ENCODE results near the gene CHD5.
"Not testable (repeated sequence)": the region's sequence is repeated elsewhere in the genome, so short reads cannot be mapped to it uniquely, and the experiment has no call there.

Gene CHD5

DNA sequence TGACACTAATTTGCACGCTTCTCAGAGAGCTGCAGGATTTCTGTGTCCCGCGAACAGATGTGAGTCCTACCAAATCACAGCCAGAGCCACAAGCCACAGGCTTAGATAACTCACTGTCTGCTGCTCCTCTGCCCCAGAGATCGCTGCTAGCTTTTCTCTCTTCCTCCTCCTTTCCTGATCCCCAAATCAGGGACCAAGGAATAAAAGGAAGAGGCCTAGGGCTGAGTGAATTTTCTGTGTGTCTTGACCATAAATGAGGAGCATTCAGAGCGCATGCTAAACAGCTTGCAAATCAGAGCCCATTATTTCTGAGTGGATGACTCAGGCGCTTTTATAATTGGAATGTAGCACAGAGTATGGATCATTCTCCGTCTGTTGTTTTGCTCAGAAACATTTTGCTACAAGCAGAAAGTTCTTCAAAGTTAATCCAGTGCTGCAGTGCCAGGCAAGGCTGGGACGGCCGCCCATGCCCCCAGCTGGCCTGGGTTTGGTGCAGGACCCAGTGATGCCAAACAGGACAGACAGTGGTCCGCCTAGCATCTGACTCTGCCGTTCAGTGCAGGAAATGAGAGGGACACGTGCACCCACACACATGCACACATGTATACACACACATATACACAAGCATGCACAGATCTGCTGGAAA, 96.2 kb downstream of the CHD5 start:
- no peak for DNase-seq (ENCODE audit: low read depth)

GRCh38 chr1:6083385-6083784, 96.7 kb downstream of the CHD5 start:
- DNase-seq (ENCODE audit: low read depth), result no peak

DNA sequence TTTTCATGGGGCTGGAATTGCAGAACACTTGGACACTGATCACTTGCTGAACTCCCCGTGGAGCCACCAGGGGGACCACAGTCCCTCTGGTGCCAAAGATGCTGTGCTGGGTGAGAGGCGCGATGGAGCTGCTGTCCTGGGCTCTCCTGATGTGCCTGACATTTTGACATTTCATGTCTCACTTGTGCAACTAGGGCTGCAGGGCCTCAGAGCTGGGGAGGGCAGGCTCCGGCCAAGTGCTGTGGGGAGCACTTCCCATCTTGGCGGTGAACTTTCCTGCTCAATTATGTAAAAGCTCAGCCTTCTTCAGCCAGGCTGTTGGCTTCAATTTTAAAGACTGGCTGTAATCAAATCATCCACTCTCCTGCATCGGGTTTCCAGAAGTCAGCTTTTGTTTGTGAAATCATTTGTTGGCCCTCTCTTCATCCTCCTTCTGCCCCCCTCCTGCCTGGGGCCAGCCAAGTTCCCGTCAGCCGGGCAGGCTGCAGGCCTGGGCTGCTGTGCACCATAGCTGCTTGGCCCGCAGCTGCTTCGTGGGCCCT, 97.6 kb downstream of the CHD5 start:
- DNase-seq (ENCODE audit: low read depth), result no peak

GRCh38 chr1:6081901-6082300, 98.2 kb downstream of the CHD5 start:
- DNase-seq (ENCODE audit: low read depth), result no peak

GRCh38 chr1:6080469-6080868, 99.7 kb downstream of the CHD5 start:
- DNase-seq (ENCODE audit: low read depth), result no peak

DNA sequence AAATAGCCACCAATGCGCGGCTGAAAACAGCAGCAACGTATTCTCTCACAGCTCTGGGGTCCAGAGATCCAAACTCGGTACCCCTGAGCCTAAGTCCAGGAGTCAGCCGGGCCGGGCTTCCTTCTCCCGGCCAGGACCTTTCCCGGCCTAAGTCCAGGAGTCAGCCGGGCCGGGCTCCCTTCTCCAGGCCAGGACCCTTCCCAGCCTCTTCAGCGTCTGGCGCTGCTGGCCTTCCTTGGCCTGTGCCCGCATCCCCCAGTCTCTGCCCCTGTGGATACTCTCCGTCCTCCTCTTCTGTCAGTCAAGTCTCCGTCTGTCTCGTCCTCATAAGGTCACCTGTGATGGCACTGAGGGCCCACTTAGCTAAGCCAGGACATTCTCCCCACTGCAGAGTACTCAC, 102.2 kb downstream of the CHD5 start:
- DNase-seq (ENCODE audit: low read depth), result no peak

DNA sequence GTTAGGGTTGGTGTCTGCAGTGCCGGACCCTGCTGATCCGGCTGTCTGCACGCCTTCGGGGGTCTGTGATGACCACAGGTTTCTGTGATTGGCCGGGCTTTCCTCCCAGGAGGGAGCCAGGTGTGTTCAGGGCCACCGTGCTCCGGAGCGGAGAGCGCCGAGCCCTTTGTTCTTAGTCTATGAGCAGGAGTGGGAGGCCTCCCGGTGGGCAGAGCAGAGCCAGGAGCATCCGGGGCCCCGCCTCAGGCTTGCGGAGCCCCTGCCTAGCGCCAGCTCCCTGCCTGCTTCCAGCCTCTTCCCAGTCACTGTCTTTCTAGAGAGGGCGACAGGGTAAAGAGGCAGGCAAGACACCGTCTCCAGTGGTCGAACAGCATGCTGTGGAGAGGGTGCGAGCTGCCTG, 102.6 kb downstream of the CHD5 start:
- DNase-seq (ENCODE audit: low read depth), result no peak

DNA sequence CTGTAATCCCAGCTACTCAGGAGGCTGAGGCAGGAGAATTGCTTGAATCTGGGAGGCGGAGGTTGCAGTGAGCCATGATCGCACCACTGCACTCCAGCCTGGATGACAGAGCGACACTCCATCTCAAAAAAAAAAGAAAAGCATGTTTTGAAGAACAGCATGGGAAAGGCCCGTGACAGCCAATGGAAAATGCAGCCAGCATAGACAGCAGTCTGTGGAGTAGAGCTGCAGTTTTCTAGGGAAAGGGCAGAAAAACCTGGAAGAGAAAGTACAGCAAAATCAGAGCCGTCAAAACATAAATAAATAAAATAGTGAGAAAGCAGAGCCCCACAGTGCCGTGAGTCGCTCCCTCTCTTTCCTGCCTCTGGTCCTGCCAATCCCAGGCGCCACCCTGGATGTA, 103.1 kb downstream of the CHD5 start:
- not testable (repeated sequence) for DNase-seq (ENCODE audit: low read depth)

DNA sequence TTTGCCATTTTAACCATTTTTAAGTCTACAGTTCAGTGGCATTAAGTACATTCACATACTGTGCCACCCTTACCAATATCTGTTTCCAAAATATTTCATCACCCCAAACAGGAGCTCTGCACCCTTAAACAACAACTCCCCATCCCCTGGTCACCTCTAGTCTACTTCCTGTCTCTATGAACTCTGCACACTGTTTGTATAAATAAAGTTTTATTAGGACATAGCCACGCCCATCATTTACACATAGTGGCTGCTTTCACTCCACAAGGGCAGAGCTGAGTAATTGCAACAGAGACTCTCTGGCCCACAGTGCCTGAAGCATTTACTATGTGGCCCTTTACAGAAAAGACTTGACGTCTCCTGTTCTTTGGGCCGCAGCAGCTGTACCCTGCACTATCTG, 104.4 kb downstream of the CHD5 start:
- no peak for DNase-seq (ENCODE audit: low read depth)

- no peak for DNase-seq (ENCODE audit: low read depth)
Observed at GRCh38 chr1:6074192-6074901, 105.8 kb downstream of the CHD5 start.

DNA sequence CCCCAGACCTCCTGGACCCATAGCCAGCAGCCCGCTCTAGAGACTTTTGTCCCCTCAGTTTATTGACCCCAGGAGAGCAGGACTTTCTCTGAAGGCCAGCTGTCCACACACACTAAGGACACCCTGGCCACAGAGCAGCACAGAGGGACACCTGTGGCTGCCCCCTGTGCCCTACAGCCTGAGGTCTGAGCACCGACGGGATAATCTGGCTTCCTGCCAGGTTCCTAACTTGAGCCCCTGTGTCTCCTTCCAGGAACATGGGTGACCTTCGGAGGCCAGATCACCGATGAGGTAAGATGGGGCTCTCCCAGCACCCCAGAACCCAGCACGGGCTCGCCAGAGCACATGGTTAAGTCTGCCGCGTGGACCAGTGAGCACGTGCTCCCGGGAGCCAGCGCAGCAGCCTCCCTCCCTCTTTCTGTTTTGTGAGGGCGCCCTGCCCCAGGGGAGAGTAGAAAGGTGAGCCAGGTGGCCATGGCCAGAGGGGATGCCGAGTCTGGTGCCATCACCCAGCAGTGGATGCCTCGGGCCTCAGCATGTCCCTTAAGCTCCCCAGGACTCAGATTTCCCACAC, 106.6 kb downstream of the CHD5 start:
- no peak for DNase-seq (ENCODE audit: low read depth)

- no peak for DNase-seq (ENCODE audit: low read depth)
Observed at GRCh38 chr1:6072774-6073479, 107.2 kb downstream of the CHD5 start.

DNA sequence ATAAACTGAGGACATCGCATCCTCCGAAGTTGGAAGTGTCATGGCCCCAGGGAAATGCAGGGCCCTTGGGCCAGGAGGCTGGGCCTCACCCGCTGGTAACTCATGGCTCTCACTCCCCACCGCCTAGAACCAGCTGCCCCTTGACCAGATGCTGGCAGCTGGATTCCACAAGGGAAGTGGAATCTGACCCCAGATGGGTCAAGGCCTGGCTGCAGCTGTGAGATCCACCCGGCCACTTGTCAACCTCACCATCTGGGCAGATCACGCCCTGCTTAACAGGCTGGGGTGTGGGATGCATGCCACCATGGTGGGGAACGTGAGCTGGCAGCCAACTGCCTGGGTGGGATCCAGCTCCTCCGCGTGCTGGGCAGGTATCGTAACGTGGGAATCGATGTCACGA, 108.9 kb downstream of the CHD5 start:
- DNase-seq (ENCODE audit: low read depth), result no peak

- no peak for DNase-seq (ENCODE audit: low read depth)
Observed at GRCh38 chr1:6070450-6070974, 109.6 kb downstream of the CHD5 start.

GRCh38 chr1:6069573-6069972, 110.5 kb downstream of the CHD5 start:
- DNase-seq (ENCODE audit: low read depth), result no peak

- no peak for DNase-seq (ENCODE audit: low read depth)
Observed at GRCh38 chr1:6068932-6069331, 111.2 kb downstream of the CHD5 start.

DNA sequence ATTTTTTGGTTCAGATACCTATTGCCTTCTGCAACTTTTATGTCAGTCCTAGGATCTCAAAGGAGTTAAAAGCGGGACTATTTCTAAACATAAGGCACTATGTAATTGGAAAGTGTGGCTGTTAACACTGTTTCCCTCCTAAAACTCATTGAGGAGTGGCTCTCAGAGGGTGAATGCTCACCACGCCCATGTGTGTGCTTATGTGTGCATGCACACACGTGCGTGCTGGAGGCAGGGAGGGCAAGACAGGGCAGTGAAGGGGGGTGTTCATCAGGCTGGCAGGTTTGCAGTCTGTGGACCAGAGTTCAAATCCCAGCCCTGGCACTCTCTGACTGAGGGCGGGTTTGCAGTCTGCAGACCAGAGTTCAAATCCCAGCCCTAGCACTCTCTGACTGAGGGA, 112.0 kb downstream of the CHD5 start:
- DNase-seq (ENCODE audit: low read depth), result no peak

DNA sequence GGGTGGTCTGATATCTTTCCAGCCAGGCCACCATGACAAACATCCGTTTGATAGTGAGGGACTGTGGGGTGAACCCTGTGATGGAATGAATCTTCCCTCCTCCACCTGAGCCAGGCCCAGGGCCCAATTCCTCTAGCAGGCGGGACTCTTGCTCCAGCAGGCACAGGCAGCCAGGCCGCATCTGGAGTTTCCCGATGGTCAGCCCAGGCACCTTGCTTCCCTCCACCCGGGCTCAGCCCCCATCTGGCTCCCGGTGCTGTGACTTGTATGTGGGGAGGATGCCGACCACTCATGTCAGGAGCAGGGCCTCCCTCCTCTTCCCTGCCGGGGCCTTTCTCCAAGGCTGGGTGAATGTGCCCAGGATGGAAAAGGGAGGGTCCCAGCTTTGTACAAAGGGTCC, 113.4 kb downstream of the CHD5 start:
- DNase-seq (ENCODE audit: low read depth), result no peak

DNA sequence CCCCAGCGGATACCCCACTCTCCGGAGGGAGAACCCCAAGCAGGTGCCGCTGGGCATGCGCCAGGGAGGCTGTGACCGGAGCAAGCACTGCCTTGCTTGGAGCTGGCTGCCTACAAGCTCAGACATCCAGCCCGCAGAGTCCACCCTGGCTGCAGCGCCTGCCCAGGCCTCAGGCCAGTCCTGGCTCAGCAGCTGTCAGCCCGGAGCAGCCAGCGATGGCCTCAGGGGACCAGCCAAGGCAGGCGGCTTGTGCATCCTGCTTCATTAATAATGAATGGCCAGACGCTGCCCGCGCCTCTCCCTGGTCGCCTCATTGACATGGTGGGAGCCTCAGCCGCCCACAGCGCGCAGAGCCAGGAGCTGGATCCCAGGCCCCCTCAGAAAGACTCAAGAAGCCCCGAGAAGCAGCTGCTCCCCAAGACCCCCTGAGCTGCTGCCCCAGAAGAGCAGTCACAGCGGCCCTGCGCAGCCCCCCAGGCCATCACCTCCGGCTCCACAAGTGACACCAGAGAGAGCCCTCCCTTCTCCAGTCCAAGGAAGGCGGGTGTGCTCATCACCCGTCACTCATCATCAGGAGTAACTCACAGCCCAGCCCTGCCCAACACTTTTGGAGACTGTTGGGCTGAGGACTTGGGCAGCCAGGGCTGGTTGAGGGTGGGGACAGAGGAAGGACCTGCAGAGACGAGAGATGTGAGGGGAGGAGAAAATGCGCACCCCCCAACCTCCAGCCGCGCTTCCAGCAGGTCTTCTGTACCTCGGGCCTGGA, 114.8 kb downstream of the CHD5 start:
- DNase-seq (ENCODE audit: low read depth), result no peak

DNA sequence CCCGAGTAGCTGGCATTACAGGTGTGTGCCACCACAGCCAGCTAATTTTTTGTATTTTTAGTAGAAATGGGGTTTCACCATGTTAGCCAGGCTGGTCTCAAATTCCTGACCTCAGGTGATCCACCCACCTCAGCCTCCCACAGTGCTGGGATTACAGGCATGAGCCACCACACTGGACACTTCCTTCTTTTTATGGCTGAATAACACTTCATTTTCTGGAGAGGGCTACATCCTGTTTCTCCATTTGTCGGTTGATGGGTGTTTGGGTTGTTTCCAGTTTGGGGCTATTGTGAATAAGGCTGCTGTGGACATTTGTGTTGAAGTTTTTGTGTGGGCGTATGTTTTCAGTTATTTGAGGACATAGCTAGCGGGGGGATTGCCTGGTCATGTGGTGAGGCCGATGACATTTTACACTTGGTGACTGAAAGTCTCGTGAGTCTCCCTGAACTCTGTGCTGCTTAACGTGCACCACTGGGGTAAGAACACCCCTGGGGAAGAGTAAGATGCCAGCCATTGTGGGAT, 116.5 kb downstream of the CHD5 start:
- not testable (repeated sequence) for DNase-seq (ENCODE audit: low read depth)

DNA sequence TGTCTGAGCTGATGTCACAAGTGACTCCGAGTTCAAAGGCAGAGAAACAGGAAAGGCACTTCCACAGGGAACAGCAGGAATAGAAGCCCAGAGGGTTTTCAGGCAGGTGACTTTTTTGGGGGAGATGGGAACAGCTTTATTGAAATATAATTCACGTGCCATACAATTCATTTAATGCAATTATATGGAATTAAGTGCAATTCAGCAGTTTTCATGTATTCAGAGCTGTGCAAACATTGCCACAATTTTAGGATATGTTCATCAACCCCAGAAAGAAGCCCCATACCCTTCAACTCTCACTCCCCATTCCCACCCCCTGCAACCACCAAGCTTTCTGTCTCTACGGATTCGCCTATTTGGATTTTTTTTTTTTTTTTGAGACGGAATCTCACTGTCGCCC, 117.5 kb downstream of the CHD5 start:
- DNase-seq (ENCODE audit: low read depth), result no peak

- no peak for DNase-seq (ENCODE audit: low read depth)
Observed at GRCh38 chr1:6059866-6060265, 120.3 kb downstream of the CHD5 start.
